A673 (cell line): ENCODE results near the gene NPC1.

Source experiments
- EZH2 ChIP-seq: fragments of 200-600 bp; sonication (generic); IDR thresholded peaks from 2 replicates; pipeline ENCODE4 v1.6.1; 2017; ENCODE audit warnings: borderline replicate concordance, low read depth, mild to moderate bottlenecking, mixed read lengths, antibody characterized with exemption, low read length; ENCODE audit not compliant: poor library complexity, severe bottlenecking
- TF ChIP-seq, protein P1 (sequence below): fragments of 300-800, 200-600 bp; sonication (generic); conservative IDR thresholded peaks from 2 replicates; pipeline ENCODE4 v1.5.1; 2017; ENCODE audit warnings: low read depth, mild to moderate bottlenecking, antibody characterized with exemption, low read length, moderate library complexity, mixed read lengths

DNA sequence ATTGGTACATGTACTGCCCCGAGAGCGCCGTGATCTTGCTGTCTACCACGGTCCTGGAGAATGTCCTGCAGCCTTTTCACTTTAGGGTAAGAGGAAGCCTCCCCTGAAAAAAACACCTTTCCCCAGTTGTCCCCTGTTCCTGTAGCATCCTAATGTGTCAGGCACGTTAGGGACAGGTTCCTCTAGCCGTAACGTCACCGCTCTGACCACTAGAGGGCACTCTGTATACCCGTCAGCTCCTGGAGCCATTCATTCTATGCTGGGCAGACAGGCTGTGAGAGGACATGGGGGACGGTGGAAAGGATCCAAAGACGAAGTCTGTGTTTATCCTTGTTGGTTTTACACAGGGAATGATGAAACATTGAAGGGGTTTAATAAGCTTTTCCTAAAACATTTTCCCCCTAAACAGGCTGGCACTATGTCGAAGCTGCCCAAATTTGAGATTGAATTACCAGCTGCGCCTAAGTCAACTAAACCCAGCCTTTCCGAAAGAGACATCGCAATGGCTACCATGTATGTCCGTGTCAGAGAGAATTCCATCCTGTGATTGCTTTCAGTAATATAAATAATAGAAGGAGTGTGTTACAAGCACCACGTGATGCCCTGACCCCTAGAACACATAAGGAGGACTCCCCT lies 70.3 kb downstream of the NPC1 start:
- TF ChIP-seq, protein P1, sequence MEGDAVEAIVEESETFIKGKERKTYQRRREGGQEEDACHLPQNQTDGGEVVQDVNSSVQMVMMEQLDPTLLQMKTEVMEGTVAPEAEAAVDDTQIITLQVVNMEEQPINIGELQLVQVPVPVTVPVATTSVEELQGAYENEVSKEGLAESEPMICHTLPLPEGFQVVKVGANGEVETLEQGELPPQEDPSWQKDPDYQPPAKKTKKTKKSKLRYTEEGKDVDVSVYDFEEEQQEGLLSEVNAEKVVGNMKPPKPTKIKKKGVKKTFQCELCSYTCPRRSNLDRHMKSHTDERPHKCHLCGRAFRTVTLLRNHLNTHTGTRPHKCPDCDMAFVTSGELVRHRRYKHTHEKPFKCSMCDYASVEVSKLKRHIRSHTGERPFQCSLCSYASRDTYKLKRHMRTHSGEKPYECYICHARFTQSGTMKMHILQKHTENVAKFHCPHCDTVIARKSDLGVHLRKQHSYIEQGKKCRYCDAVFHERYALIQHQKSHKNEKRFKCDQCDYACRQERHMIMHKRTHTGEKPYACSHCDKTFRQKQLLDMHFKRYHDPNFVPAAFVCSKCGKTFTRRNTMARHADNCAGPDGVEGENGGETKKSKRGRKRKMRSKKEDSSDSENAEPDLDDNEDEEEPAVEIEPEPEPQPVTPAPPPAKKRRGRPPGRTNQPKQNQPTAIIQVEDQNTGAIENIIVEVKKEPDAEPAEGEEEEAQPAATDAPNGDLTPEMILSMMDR, result peak; percentile 94
- no peak for TF ChIP-seq EZH2
